Measurements from ENCODE around the gene MGAT1.

The MGAT1 gene

DNA sequence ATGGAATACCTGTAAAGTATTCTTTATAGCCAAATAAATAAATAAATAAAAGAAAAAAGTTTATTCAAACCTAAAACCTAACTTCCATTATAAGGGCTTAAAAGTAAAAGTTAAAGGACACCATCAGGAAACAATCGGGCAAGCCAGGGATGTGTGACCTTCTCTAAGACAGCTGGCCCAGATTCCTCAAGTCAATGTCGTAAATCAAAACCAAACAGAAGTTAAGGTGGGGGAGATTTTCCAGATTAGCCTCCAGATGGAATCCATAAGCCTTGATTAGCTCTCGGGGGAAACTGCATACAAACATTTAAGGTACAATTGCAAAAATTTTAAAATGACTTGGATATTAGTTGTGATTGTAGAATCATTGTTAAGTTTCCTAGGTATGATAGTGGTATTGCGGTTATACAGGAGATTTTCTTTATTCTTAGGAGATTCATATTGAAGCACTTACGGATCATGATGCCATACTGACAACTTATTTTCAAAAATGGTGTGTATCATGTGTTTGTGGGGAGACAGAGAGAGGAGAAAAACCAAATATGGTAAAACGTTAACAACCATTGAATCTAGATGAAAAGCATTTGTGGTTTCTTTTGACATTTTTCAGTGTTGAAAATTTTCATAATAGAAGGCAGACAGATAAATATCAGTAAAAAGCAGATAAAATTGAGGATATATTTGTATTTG, 21.5 kb upstream of the MGAT1 start:
- DNase-seq, result no peak

DNA sequence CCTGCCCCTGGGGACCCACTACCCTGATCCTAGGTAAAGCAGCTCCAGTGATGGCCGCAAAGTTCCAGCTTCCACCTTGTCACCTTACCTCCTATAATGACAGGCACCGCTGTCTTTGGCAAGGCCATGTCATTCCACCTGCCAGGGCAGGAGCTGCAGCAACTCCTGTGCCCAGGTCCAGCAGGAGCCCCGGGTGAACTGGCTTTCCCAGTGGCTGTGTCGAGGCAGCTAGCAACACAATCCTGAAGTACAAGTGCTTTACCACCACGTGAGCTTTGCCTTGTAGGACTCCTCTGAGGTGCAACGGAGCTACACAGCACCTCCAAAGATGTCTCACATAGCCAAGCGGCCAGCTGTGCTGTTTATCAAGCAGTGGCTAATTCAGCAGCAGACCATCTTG, 20.7 kb upstream of the MGAT1 start:
- no peak for DNase-seq

DNA sequence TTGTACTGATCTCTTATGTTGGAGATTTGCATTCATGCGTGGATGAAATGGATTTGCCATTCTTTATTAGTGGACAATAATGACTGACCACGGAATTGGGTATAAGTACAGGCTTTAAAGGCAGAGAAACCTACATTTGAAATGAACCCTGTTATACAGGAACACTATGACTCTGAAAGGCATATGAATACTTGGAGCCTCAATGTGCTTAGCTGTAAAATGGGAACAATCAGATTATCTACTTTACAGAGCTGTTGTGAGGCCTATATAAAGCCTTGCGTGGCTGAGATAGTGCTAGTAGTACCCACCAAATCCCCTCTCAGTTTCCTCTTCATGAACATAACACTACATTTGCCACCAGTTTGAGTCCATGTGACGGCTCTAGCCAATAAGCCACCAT, 18.9 kb upstream of the MGAT1 start:
- no peak for DNase-seq

DNA sequence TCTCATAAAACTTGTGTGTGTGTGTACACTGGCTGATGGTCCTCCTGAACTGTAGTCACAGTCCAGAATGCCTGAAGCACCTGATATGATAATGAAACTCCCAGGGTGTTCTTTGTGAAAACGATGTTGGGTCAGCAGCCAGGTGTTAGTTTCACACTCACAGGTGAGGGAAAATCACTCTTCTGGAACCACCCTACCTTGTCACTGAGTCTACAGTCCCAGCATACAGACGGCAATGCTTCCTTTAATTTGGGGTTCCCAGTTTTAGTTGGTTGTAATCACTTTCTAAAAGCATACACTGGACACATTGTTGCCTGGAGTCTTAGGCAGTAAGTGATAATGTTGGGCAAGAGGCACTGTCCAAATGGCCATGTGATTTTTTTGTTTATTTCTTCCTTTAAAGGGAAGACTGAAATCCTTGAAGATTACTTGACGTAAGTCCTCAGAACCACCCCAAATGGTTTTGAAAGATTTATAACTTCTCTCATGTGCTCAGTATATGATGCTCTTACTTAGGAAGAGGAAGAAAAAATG, 18.2 kb upstream of the MGAT1 start:
- peak; percentile 100 for DNase-seq

DNA sequence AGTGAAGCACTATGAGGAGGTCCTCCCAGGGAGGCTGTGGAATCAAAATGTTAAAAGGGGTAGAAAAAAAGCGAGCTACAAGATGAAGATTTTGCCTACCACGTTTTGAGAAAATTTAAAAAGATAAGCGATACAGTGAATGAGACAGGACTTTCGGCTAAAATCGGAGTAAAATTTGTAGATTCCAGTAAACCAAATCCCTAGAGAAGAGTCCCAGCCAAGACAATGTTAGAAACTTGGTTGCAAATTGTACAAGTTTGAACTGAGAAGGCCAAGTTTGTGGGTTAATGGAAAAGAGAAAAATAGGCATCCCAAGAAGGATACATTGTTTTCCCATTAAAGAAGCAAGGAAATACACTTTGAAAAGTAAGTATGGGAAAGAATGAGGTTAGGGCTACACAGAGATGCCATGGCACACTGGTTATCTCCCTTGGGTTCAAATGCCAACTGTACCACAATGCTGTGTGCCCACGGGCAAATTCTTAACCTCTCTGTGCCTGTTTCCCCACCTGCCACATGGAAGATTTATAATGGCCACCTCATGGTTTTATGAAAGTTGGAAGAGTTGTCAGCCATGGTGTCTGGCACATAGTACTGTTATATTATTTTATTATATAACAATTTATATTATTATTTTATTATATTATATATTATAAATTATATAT, 16.2 kb upstream of the MGAT1 start:
- no peak for DNase-seq

DNA sequence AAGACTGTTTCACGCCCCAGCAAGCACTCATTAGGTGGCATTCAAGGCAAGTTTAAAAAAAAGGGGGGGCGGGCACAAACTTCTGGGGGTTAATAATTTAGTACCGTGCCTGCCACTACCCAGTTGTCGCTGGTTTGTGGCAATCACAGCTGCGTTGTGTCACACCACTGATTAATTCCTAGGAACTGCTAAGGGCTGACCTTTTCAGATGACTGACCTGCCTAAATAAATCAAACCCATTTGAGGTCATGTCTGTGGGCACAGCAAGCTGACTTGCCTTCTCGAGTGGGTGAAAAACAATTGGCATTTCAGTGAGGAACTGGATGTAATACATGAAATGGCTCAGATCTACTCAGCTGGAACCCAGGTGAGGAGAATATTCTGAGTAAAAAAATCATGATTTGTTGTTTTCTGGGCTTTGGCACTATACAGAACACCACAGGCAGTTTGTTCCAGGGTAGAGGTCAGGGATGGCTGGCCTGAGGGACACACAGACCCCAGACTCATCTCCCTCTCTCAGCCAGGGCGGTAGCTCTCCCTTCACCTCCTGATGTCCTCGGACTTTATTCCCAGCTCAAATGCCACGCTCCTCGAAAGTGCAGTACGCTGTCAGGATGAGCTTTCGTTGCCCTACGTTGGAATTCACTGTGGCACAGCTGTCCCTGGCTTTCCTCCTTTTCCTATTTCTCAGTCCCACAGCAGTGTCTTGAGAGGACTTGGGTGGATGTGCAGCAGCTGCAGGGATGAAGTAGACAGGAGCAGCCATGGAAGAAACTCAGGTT, 15.5 kb upstream of the MGAT1 start:
- DNase-seq, result peak; percentile 83

DNA sequence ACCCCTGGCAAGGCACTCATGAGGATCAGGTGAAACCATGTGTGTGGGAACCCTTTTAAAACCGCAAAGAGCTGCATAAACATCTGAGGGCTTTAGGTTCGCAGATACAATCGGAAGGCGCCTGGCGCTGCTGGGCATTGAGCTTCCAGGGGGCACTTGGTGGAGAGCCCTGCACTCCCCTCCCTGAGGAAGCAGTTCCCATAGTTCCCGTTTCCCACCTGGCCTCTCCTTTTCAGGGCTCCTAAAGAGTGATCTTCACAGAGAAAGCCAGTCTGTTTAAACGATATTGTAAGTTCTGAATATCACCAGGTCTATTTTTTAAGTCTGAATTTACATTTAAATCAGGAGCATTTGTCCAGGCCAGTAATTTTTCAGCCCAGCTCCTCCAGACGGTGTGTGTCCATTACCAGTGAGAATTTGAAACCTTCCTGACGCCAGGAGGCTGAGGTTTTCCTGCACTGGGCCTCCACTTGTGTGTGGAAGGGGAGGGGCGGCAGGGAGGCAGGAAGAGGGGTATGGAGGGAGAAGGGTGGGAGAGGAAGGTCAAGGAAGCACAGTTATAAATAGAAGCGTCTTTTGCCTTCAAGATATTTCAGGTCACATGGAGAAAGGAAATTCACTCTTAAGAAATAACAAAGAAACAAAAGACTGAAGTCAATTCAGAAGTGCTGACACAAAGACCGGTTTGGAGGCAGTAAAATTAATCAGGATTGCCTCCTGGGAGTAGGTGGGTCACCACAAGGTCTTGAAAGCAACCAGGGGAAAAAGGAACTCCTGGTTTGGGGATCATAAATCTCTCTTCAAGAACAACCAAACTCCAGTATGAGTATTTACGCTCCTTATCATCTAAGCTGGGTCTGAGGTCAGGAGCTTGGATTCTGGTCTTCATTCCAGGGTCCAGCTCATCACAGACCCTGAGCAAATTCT, 14.3 kb upstream of the MGAT1 start:
- peak; percentile 52 for DNase-seq

DNA sequence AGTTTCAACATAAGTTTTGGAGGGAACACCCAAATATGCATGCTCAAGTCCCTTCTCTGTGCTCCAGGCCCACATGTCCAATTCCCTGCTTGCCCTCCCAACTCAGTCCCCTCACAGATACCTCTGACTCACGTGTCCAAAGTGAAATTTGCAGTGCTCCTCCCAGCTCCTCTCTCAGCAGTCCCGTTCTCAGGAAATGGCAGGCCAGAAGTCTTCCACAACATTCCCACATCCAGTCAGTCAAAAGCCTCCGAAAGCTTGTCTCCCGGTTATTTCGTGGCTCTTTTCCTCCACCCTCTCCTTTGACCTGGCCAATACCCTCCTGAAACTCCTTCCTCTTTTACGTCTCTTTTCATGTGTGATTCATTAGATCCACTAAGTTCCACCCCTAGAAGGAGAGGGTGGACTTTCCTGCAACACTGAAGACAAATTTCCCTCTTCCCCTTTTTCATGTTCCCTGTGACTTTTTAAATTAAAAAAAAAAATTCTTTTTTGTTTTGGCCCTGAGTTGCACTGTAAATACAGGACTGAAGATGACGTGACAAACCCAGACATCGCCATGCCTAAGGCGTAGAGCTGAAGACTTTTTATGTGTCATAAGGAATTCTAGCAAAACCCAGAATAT, 12.8 kb upstream of the MGAT1 start:
- DNase-seq, result peak; percentile 95

DNA sequence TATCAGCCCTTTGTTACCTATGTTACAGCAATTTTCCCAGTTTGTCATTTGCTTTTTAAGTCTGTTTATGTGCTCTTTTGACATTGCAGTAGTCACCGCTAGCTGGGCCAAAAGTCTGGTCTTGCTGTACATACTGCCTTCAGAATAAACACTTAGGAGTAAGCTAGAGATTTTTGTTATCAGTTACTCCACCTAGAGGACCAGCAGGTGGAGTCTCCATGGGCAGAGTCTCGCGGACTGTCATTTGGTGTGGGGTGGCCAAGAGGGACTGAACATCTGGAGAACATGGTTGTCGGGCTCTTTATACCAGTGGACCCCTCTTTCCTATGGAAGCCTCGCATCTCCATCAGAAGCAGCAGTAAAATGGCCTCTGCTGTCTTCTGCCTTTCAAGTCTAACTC, 10.8 kb upstream of the MGAT1 start:
- DNase-seq, result no peak

DNA sequence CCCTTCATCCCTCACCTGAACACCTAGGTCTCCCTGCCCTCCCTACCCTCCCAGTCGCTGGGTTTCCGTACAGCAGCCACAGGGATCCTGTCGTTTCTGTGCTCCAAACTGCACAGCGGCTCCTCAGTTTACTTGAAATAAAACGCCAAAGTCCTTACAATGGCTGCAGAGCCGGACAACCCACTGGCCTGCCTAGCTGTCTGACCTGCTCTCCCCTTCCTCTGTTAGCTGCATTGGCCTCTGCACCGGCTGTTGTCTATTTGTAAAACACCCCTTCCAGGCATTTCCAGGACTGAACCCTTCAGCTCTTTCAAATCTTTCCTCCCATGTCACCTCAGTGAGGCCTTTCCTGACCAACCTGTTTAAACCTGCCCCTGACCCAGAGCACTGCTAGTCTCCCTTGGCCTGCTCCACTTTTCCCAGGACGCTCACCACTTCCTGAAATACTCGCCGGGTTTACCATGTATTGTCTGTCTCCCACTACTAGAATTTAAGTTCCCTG, 9.1 kb upstream of the MGAT1 start:
- no peak for DNase-seq

DNA sequence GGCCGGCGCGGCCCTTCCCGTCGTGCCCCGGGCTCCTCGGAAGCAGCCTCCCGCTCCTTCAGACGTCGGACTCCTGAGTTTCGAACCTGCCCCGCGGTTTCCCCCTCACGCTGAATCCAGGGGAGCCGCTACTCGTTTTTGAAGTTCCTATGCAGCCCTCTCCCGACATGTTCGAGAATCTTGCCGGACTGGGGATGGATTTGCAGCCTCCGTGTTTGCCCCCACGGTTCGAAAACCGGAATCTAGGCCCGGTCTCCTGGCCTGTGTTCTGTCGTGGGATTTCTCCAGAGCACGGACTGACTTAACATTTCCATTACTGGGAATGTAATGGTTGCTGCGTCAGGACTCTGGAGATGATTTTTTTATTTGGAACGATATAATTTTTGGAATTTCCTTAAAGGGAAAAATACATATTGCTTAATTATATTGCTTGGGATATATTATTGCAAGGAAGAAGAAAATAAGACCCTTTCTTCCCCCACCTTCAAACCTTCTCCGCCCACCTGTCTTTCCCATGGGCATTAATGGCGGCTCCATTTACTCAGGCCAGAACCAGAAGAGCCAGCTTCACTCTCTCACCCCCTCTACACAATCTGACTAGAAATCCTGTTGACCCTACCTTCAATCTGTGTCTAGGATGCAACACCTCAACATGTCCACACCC, 8.5 kb upstream of the MGAT1 start:
- no peak for DNase-seq

DNA sequence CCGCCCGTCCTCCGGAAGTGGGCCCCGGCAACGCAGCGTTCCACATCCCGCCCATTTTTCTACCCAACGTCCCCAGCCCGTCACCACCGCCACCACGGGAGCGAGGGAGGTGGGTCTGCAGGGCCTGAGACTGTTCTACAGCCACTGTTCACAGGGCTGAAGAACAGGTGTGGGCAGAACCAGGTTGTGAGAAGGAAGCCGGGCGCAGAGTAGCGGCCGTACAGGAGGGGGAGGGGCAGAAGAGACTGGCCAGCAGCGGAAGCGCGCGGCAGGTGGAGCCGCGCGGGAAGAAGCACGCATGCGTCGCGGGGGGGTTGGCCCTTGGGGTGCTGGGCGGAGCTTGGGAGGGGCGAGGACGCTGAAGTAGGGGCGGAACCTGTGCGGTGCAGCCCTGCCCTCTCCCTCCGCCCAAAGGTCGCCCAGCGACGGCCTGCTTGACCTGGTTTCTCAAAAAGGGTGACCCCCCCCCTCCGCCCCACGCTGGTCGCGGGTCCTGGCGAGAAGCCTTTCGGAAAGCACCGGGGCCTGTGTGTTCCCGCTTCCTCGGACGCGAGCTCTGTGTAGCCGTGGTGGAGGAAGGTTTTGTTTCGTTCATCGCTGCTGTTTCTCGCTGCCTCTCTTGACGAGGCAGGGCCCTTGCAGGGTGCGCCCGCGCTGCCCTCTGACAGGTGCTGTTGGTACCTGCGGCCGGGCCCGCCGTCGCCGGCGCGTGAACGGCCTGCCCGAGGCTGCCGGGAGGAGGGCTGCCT, 7.8 kb upstream of the MGAT1 start:
- peak; percentile 94 for DNase-seq

DNA sequence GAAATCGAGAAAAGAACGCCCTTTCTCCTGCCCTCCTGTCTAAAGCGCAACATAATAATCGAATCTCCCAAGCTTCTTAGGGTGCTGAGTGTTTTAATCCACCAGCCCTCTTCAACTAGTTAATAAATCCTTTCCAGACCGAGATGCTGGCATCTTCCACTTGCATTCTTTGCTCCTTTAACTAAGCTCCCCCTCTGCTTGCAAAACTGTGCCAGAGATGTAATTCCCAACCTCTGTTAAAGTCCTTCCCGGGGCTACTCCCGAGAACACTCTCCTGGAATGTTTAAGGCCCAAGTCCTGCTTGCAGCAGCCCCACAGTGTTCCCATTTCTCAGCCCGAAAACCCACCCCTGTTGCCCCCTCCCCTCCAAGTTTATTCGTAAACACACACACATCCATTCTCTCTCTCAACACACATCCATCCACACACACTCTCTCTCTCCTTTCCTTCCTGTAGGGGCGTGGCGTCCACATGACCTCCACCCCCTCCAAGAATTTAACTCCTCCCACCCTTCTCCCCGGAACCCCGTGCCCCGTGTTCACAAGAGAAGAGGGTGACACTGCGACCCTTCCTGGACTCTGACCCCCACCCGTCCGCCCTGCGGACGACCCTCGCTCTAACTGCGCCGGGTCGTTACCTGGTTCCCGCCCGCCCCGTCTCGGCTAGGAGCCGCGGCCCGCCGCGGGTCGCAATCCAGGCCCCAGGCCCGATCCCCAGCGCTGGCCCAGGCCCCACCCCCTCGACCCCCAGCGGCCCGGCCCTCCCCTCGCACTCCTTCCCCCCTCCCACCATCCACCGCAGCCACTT, 7.0 kb upstream of the MGAT1 start:
- DNase-seq, result peak; percentile 84

DNA sequence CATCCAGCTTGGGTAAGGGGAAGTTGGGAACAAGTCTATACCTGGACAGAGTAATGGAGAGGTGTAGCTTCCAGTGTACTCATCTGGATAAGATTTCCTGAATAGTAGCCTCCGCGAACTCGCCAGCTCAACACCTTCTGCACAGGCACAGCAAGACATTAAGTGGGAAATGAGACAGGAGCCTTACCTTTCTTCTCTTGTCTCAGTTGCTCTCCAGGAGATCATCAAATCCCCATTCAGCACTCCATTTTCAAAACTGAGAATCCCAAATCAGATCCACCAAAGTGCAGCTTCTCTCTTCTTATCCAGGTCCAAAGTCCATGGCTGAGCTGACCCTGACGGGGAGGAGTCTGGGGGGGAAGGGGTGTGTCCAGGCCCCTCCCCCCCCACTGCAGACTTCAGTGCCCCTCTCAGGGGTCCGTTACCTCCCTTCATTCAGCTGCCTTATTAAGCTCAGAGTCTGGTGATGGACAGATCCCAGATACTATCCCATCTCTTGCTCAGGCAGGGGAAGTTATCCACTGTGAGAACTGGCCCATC, 5.9 kb upstream of the MGAT1 start:
- no peak for DNase-seq

DNA sequence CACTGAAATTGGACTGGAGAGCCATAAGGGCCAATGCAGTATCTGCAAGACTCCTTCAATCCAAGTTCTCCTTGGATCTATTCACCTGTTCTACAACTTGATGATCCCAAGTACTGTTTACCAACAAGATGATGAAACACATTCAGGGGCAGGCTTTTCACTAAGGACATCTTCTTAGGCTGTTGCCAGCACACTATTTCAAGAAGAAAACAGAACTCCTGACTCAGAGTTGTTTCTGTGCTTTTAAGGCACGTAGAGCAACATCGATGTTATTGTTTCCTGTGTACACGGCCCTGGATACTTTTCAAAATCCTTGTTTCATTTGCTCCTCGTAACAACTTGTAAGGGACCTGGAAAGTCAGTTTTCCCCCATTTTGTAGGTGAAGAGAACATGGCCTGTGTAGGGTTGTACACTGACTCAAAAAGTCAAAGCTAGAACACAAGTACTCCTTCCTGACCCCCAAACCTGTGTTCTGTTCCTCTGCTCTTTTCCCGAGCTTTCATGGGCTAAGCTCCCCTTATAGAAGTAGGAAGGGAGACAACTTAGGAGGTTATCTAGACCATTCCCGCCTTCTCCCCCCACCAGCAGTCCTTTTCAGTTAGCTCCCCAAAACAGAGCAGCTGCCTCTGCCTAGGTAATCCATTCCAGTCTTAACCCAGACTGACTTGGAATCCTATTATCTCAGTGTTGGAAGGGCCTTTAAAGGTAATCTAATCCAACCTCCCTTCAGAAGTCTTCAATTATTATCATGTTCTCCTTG, 5.2 kb upstream of the MGAT1 start:
- no peak for DNase-seq

DNA sequence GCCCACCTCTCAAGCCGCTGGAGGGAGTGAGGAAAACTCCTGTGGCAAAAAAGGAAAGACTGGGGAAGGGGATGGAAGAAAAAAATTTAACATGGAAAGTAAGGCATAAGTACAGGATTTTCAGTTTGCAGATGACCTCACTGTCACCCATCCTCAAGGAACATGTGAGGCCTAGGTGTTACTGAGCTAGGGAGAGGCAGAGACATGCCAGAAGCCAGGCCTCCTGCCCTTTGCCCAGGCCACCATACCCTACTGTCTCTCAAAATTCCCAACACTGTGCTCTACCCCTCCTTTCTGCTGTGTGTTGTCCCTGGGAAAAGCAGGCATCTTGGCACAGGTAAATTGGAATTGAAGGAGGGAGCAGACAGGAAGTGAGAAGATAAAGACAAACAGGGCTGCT, 4.4 kb upstream of the MGAT1 start:
- no peak for DNase-seq

DNA sequence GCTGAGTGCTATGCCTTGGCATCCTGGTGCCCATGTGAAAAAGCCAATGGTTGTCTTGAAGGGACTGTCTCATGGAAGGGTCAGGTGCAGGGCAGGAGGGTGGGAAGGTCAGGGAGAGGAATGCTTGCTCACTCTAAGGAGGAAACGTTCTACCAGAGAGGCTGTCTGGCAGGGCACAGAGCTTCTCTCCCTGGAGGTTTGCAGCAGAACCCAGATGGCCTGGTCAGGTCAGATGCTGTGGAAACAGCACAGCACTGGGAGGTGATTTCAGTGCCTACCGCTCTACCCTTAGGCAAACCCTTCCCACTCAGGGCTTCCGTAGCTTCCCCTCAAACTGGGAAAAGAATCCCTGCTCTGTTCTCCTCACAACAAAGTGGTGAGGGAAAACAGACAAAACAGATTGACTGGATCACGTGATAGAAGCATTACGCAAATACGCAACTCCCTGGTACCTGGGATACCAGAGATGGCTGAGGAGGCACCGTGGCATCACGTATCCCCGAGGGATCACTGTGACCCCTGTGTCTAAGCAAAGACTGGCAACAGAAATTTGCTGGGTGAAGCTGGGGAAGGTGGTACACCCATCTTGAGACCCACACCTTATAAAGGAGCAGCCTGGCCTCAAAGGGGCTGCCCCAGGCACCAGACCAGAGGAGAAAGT, 3.9 kb upstream of the MGAT1 start:
- DNase-seq, result no peak

DNA sequence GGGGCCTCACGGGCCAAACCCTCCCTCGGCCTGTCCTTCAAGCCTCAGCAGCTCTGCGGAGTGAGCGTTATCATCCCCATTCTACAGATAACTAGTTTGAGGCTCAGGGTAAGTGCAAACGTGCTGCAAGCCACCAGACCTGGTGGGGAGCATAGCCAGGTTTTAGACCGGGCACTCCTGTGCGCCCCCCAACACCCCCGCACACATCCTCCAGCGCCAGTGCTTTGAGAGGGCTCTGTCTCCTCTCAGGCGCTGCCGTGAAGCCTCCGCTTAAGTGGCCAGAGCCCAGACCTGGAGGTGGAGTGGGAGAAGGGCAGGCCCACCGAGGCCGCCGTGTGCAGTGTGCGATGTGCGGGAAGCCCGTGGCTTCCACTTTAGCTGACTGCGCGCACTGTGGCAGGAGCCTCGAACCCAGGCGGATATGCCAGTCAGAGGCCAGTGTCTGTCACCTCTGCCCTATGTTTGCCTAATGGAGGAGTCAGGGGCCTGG, 1.6 kb upstream of the MGAT1 start:
- DNase-seq, result no peak

Data from inflammatory macrophage treated with lipopolysaccharide for 4 hours (primary cell).